Loucy (cell line): ENCODE data around the gene PCA3.
A peak's percentile ranks its signal among the peaks of the same experiment; 100 is the strongest.

Source experiments
- H2AFZ ChIP-seq: fragments of 200-600 bp; sonication (generic); 2 replicates; pipeline ENCODE4 v1.6.0; 2016; ENCODE audit warnings: antibody characterized with exemption, mild to moderate bottlenecking, low read length, moderate library complexity
- H3F3A ChIP-seq: fragments of 200-600 bp; 2 replicates; pipeline ENCODE4 v1.6.0; 2016; ENCODE audit warnings: antibody characterized with exemption, low read depth, mild to moderate bottlenecking
- H3K27me3 ChIP-seq: fragments of 200-600 bp; sonication (generic); 2 replicates; pipeline ENCODE4 v1.6.1; 2014; ENCODE audit warnings: low read length, mild to moderate bottlenecking; ENCODE audit not compliant: insufficient read depth, poor library complexity, severe bottlenecking
- H3K36me3 ChIP-seq: fragments of 200-600 bp; sonication (generic); 2 replicates; pipeline ENCODE4 v1.6.1; 2016; ENCODE audit warnings: low read length; ENCODE audit not compliant: insufficient read depth
- H3K4me1 ChIP-seq: fragments of 200-600 bp; sonication (generic); 2 replicates; pipeline ENCODE4 v1.5.1; 2014; ENCODE audit warnings: low read length, mild to moderate bottlenecking; ENCODE audit not compliant: insufficient read depth, poor library complexity, severe bottlenecking
- H3K4me2 ChIP-seq: fragments of 200-600 bp; sonication (generic); 2 replicates; pipeline ENCODE4 v1.6.0; 2014; ENCODE audit warnings: antibody characterized with exemption, low read length, low read depth, mild to moderate bottlenecking; ENCODE audit not compliant: poor library complexity, severe bottlenecking
- H3K4me3 ChIP-seq: fragments of 200-600 bp; sonication (generic); 2 replicates; pipeline ENCODE4 v1.5.1; 2014; ENCODE audit warnings: low read length, mild to moderate bottlenecking, mixed read lengths; ENCODE audit not compliant: poor library complexity, severe bottlenecking
- H3K79me2 ChIP-seq: fragments of 200-600 bp; sonication (generic); 2 replicates; pipeline ENCODE4 v1.6.1; 2014; ENCODE audit warnings: low read length; ENCODE audit not compliant: insufficient read depth
- H3K9ac ChIP-seq: fragments of 200-600 bp; sonication (generic); 2 replicates; pipeline ENCODE4 v1.6.0; 2014; ENCODE audit warnings: mild to moderate bottlenecking, low read depth, low read length, moderate library complexity; ENCODE audit not compliant: poor library complexity, severe bottlenecking
- H3K9me2 ChIP-seq: fragments of 200-600 bp; sonication (generic); replicated peaks from 2 replicates; pipeline ENCODE4 v1.6.1; 2016; ENCODE audit warnings: low read depth, low read length, mixed read lengths
- H3K9me3 ChIP-seq: fragments of 200-600 bp; sonication (generic); 2 replicates; pipeline ENCODE4 v1.6.1; 2014; ENCODE audit warnings: mild to moderate bottlenecking, antibody characterized with exemption, low read length, low read depth; ENCODE audit not compliant: insufficient read depth
- H4K20me1 ChIP-seq: fragments of 200-600 bp; sonication (generic); 2 replicates; pipeline ENCODE4 v1.6.0; 2014; ENCODE audit warnings: antibody characterized with exemption, low read length, mild to moderate bottlenecking; ENCODE audit not compliant: insufficient read depth, poor library complexity, severe bottlenecking
- EZH2phosphoT487 ChIP-seq: fragments of 200-600 bp; IDR thresholded peaks from 2 replicates; pipeline ENCODE4 v1.6.1; 2018; ENCODE audit warnings: antibody characterized with exemption, mild to moderate bottlenecking, moderate library complexity, borderline replicate concordance
- TF ChIP-seq, protein P1 (sequence below): fragments of 200-600 bp; sonication (generic); conservative IDR thresholded peaks from 2 replicates; pipeline ENCODE4 v1.5.1; 2014; ENCODE audit warnings: mild to moderate bottlenecking, antibody characterized with exemption, low read length

The PCA3 gene

DNA sequence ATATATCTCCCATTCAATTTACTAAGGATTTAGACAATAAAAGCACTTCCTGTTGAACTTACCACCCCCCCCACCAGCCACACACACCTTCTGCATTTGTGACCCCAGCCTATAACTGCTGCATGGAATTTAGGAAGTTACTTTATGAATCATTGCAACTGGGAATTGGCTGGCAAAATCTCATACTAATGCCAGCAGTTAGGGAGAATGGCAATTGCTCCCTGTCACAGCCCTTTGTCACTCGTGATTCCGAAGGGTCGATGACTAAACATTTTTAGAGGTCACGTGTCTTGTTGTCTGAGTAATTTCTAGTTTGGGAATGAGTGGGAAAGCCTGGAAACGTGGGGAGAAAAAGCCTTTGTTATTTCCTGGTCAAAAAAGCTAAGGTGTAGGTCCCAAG is 46.6 kb upstream of the PCA3 start:
- Histone ChIP-seq H3K9me3 (no peaks in the 10 kb centered on the region), H4K20me1 (no peaks in the 10 kb centered on the region), H3K9ac (no peak overlapping the region), H3K4me2 (no peak overlapping the region), H3K4me1 (no peaks in the 10 kb centered on the region), H3K9me2 (no peaks in the 10 kb centered on the region), H2AFZ (no peak overlapping the region), H3F3A (no peaks in the 10 kb centered on the region), H3K36me3 (no peaks in the 10 kb centered on the region), H3K79me2 (no peaks in the 10 kb centered on the region), H3K27me3 (no peaks in the 10 kb centered on the region), H3K4me3 (no peak overlapping the region)
- TF ChIP-seq, protein P1, sequence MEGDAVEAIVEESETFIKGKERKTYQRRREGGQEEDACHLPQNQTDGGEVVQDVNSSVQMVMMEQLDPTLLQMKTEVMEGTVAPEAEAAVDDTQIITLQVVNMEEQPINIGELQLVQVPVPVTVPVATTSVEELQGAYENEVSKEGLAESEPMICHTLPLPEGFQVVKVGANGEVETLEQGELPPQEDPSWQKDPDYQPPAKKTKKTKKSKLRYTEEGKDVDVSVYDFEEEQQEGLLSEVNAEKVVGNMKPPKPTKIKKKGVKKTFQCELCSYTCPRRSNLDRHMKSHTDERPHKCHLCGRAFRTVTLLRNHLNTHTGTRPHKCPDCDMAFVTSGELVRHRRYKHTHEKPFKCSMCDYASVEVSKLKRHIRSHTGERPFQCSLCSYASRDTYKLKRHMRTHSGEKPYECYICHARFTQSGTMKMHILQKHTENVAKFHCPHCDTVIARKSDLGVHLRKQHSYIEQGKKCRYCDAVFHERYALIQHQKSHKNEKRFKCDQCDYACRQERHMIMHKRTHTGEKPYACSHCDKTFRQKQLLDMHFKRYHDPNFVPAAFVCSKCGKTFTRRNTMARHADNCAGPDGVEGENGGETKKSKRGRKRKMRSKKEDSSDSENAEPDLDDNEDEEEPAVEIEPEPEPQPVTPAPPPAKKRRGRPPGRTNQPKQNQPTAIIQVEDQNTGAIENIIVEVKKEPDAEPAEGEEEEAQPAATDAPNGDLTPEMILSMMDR: no peak
- TF ChIP-seq EZH2phosphoT487: no peak

DNA sequence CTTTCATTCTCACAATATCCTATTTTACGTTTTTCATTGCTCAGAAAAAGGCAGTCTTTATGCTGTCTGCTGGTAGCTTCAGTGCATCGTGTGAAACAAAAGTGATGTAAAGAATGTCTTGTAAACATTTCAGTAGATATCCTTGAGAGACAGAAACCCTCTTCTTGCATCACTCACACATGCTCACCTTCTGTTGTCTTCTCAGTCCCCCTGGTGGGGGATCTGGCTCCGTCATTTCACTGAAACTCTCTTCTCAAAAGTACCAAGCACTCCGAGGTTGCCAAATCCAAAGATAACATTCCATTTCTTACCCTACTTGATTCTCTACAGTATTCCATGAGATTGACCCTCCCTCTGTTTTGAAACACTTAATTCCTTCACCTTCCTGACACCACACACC is 46.1 kb upstream of the PCA3 start:
- no peaks in the 10 kb centered on the region for H3K9me3 ChIP-seq
- H3F3A ChIP-seq: no peaks in the 10 kb centered on the region
- H3K4me3 ChIP-seq: no peak overlapping the region
- H3K4me1 ChIP-seq: no peaks in the 10 kb centered on the region
- H3K79me2 ChIP-seq: no peaks in the 10 kb centered on the region
- no peaks in the 10 kb centered on the region for H3K36me3 ChIP-seq
- H4K20me1 ChIP-seq: no peaks in the 10 kb centered on the region
- no peak overlapping the region for H3K4me2 ChIP-seq
- no peaks in the 10 kb centered on the region for H3K9me2 ChIP-seq
- no peak overlapping the region for H3K9ac ChIP-seq
- H2AFZ ChIP-seq: no peak overlapping the region
- no peak for TF ChIP-seq EZH2phosphoT487
- TF ChIP-seq, protein P1: peak; percentile 32
- no peaks in the 10 kb centered on the region for H3K27me3 ChIP-seq

DNA sequence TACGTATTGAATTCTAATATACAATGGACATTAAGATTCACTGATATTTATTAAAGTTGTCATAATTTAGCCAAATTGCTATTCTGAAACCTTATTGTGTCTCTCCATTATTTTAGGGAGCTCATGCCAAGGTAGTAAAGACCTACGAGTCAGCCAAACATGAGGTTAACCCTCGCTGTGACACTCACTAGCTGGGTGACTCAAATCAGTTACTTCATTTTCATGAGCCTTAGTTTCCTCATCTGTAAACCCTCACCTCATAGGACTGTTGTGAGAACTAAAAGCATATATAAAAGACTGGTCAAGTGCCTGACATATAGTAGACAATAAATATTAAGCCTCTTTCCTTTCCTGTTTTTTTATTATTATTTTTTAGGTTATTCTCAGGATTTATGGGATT is 44.0 kb upstream of the PCA3 start:
- Histone ChIP-seq H3K79me2 (no peaks in the 10 kb centered on the region), H3K9me2 (no peaks in the 10 kb centered on the region), H3K9ac (no peak overlapping the region), H3K4me3 (no peak overlapping the region), H3K4me2 (no peak overlapping the region), H2AFZ (no peak overlapping the region), H4K20me1 (no peaks in the 10 kb centered on the region), H3K27me3 (no peaks in the 10 kb centered on the region), H3K4me1 (no peaks in the 10 kb centered on the region), H3K36me3 (no peaks in the 10 kb centered on the region), H3F3A (no peaks in the 10 kb centered on the region), H3K9me3 (no peaks in the 10 kb centered on the region)
- no peak for TF ChIP-seq EZH2phosphoT487
- TF ChIP-seq, protein P1: no peak
